Nephron progenitor cell (in vitro differentiated cells): ENCODE results near the gene TMEFF1.
A peak's percentile ranks its signal among the peaks of the same experiment; 100 is the strongest.

Experiments used
- DNase-seq: peaks from one replicate; pipeline ENCODE4 v3.0.0; 2021
- H3K27ac Mint-ChIP-seq: 2 replicates; pipeline ENCODE4 v1.8.0; 2021; ENCODE audit warnings: mild to moderate bottlenecking, moderate library complexity, mixed read lengths
- H3K27me3 Mint-ChIP-seq: 2 replicates; pipeline ENCODE4 v1.8.0; 2021; ENCODE audit warnings: mild to moderate bottlenecking, low read depth, mixed read lengths; ENCODE audit not compliant: poor library complexity
- H3K36me3 Mint-ChIP-seq: 2 replicates; pipeline ENCODE4 v1.8.0; 2021; ENCODE audit warnings: low read depth, mixed read lengths
- H3K4me1 Mint-ChIP-seq: 2 replicates; pipeline ENCODE4 v1.8.0; 2021; ENCODE audit warnings: mixed read lengths
- H3K4me3 Mint-ChIP-seq: 2 replicates; pipeline ENCODE4 v1.8.0; 2021; ENCODE audit warnings: mild to moderate bottlenecking, moderate library complexity, mixed read lengths
- H3K9me3 Mint-ChIP-seq: 2 replicates; pipeline ENCODE4 v1.8.0; 2021; ENCODE audit warnings: mild to moderate bottlenecking, moderate library complexity, mixed read lengths
- TF ChIP-seq, protein P1 (sequence below): fragments of 200-600 bp; sonication (generic); IDR thresholded peaks from 2 replicates; pipeline ENCODE4 v1.5.0; 2021; ENCODE audit warnings: antibody characterized with exemption

TMEFF1 gene

DNA sequence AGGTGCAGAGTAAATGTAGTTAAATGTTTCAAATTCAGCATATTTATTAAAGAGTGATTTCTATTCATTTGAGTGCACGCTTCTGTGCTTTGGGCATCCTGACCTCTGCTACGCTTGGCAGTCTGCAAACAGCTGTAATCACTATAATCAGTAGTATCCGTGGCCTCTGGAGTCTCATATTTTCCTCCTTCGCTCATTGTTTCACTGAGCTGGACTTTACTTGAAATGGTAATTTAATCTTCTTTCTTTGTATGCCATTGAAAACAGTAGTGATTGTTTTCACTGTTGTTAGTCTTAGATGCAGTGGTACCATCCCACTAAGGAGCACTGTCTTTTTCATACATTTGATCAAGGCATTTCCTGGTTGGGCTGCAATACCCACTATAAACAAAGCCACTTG lies 61.5 kb downstream of the TMEFF1 start:
- no peaks in the 10 kb centered on the region for H3K4me1 Mint-ChIP-seq
- H3K27me3 Mint-ChIP-seq: no peaks in the 10 kb centered on the region
- DNase-seq: no peak
- H3K4me3 Mint-ChIP-seq: no peak overlapping the region
- peak overlapping the region; percentile 59 for H3K27ac Mint-ChIP-seq
- peaks cover 79% of the 10 kb centered on the region for H3K36me3 Mint-ChIP-seq
- TF ChIP-seq, protein P1, sequence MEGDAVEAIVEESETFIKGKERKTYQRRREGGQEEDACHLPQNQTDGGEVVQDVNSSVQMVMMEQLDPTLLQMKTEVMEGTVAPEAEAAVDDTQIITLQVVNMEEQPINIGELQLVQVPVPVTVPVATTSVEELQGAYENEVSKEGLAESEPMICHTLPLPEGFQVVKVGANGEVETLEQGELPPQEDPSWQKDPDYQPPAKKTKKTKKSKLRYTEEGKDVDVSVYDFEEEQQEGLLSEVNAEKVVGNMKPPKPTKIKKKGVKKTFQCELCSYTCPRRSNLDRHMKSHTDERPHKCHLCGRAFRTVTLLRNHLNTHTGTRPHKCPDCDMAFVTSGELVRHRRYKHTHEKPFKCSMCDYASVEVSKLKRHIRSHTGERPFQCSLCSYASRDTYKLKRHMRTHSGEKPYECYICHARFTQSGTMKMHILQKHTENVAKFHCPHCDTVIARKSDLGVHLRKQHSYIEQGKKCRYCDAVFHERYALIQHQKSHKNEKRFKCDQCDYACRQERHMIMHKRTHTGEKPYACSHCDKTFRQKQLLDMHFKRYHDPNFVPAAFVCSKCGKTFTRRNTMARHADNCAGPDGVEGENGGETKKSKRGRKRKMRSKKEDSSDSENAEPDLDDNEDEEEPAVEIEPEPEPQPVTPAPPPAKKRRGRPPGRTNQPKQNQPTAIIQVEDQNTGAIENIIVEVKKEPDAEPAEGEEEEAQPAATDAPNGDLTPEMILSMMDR: no peak
- H3K9me3 Mint-ChIP-seq: peaks cover 43% of the 10 kb centered on the region

DNA sequence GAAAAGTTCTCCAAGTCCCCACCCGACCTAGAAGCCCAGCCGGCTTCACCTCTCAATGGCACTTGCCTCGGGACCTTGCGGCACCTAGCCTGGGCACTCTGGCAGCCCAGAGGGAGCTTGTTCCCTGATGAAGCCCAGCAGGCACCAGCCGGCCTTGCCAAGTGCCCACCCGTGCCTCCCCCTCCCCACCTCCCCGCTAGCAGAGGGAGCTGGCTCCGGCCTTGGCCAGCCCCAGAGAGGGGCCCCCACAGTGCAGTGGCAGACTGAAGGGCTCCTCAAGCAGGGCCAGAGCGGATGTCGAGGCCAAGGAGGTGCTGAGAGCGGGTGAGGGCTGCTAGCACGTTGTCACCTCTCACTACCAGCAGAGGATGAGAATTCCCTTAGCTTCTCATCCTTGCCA lies 67.4 kb downstream of the TMEFF1 start:
- peaks cover 3% of the 10 kb centered on the region for H3K27me3 Mint-ChIP-seq
- H3K4me3 Mint-ChIP-seq: no peak overlapping the region
- H3K27ac Mint-ChIP-seq: no peak overlapping the region
- no peaks in the 10 kb centered on the region for H3K4me1 Mint-ChIP-seq
- DNase-seq: no peak
- H3K9me3 Mint-ChIP-seq: peaks cover 69% of the 10 kb centered on the region
- H3K36me3 Mint-ChIP-seq: peaks cover 99% of the 10 kb centered on the region
- TF ChIP-seq, protein P1: no peak

DNA sequence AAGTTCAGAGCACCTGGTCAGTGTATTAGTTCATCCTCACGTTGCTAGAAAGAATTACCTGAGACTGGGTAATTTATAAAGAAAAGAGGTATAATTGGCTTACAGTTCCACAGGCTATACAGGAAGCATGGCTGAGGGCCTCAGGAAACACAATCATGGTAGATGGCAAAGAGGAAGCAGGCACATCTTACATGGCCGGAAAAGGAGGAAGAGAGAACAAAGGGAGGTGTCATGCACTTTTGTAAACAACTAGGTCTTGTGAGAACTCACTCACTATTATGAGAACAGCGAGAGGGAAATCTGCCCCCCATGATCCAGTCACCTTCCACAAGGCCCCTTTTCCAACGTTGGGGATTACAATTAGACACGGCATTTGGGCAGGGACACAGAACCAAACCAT lies 76.1 kb downstream of the TMEFF1 start:
- Mint-ChIP-seq H3K4me1 (no peaks in the 10 kb centered on the region), H3K27me3 (peaks cover 7% of the 10 kb centered on the region), H3K4me3 (no peak overlapping the region), H3K27ac (no peak overlapping the region), H3K36me3 (peaks cover 68% of the 10 kb centered on the region), H3K9me3 (peaks cover 27% of the 10 kb centered on the region)
- TF ChIP-seq, protein P1: no peak
- no peak for DNase-seq

DNA sequence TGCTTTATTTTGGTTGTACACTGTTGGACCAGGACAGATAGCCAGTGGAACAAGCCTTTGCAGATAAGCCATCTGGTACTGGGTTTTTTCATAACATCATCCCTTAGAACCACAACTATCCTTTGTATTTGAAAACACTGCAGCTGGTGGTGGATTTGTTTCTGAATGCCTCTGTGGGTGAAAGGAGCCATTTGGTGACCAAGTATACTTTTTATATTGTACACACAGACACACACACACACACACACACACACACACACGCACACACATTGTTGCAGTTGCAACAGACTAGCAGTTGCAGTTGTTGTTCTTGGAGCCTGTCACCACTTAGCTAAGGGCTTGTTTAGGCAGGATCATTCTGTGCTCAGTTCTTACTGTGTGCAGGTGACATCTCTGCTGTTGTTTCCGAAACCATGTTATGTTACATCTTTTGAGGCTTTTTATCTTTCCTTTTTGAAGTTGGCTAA lies 82.0 kb downstream of the TMEFF1 start:
- H3K27me3 Mint-ChIP-seq: no peaks in the 10 kb centered on the region
- peaks cover 41% of the 10 kb centered on the region for H3K36me3 Mint-ChIP-seq
- no peaks in the 10 kb centered on the region for H3K4me1 Mint-ChIP-seq
- TF ChIP-seq, protein P1: no peak
- H3K4me3 Mint-ChIP-seq: no peak overlapping the region
- no peak overlapping the region for H3K27ac Mint-ChIP-seq
- DNase-seq: no peak
- H3K9me3 Mint-ChIP-seq: no peaks in the 10 kb centered on the region

DNA sequence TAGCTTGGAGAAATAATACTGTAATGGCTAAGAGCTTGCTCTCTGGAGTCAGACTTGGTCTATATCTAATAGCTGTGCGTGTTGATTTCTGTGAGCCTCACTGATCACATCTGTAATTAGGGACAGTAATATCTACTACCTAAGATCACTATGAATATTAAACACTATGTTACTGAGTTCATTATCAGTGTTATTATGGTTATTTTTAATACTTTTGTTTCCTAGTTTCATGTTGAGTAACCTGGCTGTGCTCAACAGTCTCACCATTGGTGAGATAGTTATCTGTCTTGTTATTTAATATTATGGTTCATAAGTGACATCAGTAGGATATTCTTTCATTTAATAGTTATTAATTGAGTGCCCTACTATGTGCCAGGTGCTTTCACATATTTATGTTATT lies 82.5 kb downstream of the TMEFF1 start:
- Mint-ChIP-seq H3K9me3 (no peaks in the 10 kb centered on the region), H3K27me3 (no peaks in the 10 kb centered on the region), H3K4me1 (no peaks in the 10 kb centered on the region), H3K36me3 (peaks cover 36% of the 10 kb centered on the region), H3K4me3 (no peak overlapping the region), H3K27ac (no peak overlapping the region)
- DNase-seq: no peak
- TF ChIP-seq, protein P1: no peak

DNA sequence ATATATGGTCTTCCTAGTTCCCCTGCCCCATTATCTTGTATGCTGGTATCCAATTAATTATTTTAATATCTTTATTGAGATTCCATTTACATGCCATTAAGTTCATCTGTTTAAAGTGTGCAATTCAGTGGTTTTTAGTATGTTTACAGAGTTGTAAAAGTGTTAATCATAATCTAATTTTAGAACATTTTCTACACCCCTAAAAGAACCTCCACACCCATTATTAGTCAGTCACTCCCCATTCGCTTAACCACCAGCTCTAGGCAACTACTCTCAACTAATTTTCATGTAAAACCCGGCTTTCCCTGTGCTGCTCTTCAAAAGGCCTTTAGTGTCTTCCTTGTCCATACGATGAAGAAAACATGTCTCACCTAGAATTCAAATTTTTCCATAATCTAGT lies 84.1 kb downstream of the TMEFF1 start:
- no peak overlapping the region for H3K4me3 Mint-ChIP-seq
- DNase-seq: no peak

More for the DNA sequence above, 84.1 kb downstream of the TMEFF1 start:
- peaks cover 39% of the 10 kb centered on the region for H3K36me3 Mint-ChIP-seq
- no peak overlapping the region for H3K27ac Mint-ChIP-seq
- H3K4me1 Mint-ChIP-seq: no peaks in the 10 kb centered on the region
- no peaks in the 10 kb centered on the region for H3K9me3 Mint-ChIP-seq
- no peaks in the 10 kb centered on the region for H3K27me3 Mint-ChIP-seq
- TF ChIP-seq, protein P1: no peak
